Vagina (tissue), 2 donors: ENCODE data around the gene SPACA6.

ENCODE experiments used
- POLR2A ChIP-seq, 2 donors: fragments of 450-650 bp; IDR thresholded peaks; one replicate each; pipeline ENCODE4 v1.6.1; 2017; ENCODE audit warnings: antibody characterized with exemption in 2 of 2, mild to moderate bottlenecking in 2 of 2, moderate library complexity in 2 of 2
- POLR2AphosphoS5 ChIP-seq, 2 donors: sonication (generic); formaldehyde crosslinking; IDR thresholded peaks; one replicate each; pipeline ENCODE4 v1.9.0; 2017; ENCODE audit warnings: antibody characterized with exemption in 2 of 2, mild to moderate bottlenecking in 2 of 2, low read depth in 1 of 2; ENCODE audit not compliant: insufficient read depth in 1 of 2
- TF ChIP-seq, protein P1 (sequence below), 3 experiments: fragments of 450-650 bp in 2 of 3; fragments of 200-600 bp in 1 of 3; sonication (generic) in 1 of 3; IDR thresholded peaks; one replicate each; pipeline ENCODE4 v1.5.1; 2017 to 2019; ENCODE audit warnings: antibody characterized with exemption in 3 of 3, mild to moderate bottlenecking in 2 of 3, moderate library complexity in 2 of 3

DNA sequence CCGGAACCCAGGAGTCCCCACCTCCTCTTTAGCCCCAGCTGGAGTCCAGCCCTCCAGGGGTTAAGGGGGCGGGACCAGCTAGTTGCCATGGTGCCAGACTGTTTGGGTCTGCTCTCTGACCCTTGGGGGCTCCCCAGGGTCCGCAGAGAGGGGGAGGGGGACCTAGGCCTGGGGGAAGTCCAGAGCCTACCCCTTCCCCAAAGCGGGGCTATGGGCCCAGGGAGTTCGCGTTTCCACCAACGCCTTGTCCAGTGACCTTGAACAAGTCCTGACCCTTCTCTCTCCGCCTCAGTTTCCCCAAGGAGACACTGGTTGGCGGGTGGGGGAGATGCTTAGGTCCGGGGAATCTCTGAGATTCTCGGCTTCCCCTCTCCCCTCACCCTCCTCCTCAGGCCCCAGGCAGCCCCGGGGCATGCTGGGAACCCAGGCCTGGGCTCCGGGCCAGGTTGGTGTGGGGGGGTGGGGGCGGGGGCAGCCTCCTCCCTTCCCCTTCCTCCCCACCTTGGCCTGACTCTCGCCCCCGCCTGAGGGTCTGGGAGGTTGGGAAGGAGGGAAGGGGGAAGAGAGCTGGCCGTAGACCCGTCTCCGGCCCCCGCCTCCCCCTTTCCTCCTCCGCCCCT is 2.6 kb upstream of the SPACA6 start:
- TF ChIP-seq, protein P1, sequence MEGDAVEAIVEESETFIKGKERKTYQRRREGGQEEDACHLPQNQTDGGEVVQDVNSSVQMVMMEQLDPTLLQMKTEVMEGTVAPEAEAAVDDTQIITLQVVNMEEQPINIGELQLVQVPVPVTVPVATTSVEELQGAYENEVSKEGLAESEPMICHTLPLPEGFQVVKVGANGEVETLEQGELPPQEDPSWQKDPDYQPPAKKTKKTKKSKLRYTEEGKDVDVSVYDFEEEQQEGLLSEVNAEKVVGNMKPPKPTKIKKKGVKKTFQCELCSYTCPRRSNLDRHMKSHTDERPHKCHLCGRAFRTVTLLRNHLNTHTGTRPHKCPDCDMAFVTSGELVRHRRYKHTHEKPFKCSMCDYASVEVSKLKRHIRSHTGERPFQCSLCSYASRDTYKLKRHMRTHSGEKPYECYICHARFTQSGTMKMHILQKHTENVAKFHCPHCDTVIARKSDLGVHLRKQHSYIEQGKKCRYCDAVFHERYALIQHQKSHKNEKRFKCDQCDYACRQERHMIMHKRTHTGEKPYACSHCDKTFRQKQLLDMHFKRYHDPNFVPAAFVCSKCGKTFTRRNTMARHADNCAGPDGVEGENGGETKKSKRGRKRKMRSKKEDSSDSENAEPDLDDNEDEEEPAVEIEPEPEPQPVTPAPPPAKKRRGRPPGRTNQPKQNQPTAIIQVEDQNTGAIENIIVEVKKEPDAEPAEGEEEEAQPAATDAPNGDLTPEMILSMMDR (IDR thresholded peaks at IDR 0.05) = no peak
- TF ChIP-seq POLR2AphosphoS5 (IDR thresholded peaks at IDR 0.05; ENCODE audit: insufficient read depth in 1 of 2, low read depth in 1 of 2) = peak; percentile 71 to 94
- TF ChIP-seq POLR2A (IDR thresholded peaks at IDR 0.05) = peak in 1 of 2 donors; percentile 69
